Uterus (tissue), 4 donors: Measurements from ENCODE around the gene THSD4. TPM values are rescaled to one million over a fixed set of nuclear protein-coding genes. Genes with fewer than 3 reads are reported as not detected.

Experiments
- DNase-seq, 2 donors: peaks; one replicate each; pipeline ENCODE4 v3.0.0-alpha.2; 2019 to 2020
- H3K27ac ChIP-seq, 2 donors: fragments of 200-600 bp; sonication (generic); 1 replicate in 1 of 2; 2 replicates in 1 of 2; pipeline ENCODE4 v1.5.1; 2016 to 2018
- H3K27me3 ChIP-seq, 2 donors: fragments of 200-600 bp; sonication (generic); one replicate each; pipeline ENCODE4 v1.5.1; 2018 to 2019; ENCODE audit warnings: control low read depth in 1 of 2
- H3K36me3 ChIP-seq, 2 donors: fragments of 200-600 bp; sonication (generic); one replicate each; pipeline ENCODE4 v1.5.1; 2019; ENCODE audit warnings: control low read depth in 1 of 2
- H3K4me1 ChIP-seq, 2 donors: fragments of 200-600 bp; sonication (generic); one replicate each; pipeline ENCODE4 v1.5.1; 2018 to 2019; ENCODE audit warnings: control low read depth in 1 of 2
- H3K4me3 ChIP-seq, 2 donors: fragments of 200-600 bp; sonication (generic); 1 replicate in 1 of 2; 2 replicates in 1 of 2; pipeline ENCODE4 v1.5.1; 2018 to 2019; ENCODE audit warnings: mild to moderate bottlenecking in 1 of 2
- H3K9me3 ChIP-seq, 2 donors: fragments of 200-600 bp; sonication (generic); one replicate each; pipeline ENCODE4 v1.5.1; 2019; ENCODE audit warnings: control low read depth in 1 of 2
- POLR2A ChIP-seq, 2 donors: fragments of 450-650 bp; IDR thresholded peaks; one replicate each; pipeline ENCODE4 v1.6.1; 2016; ENCODE audit warnings: antibody characterized with exemption in 2 of 2, mild to moderate bottlenecking in 1 of 2, moderate library complexity in 1 of 2
- intact Hi-C: fragments of 100-400 bp; cut with DNase I; formaldehyde crosslinking; loops from one replicate; pipeline ENCODE4 v1.15.1; 2023; ENCODE audit warnings: low total_unique reads
- total RNA-seq, 4 donors: library from RNA; depleted of rRNA in 3 of 4; stranded (reverse); fragments of >200 nt in 3 of 4; gene quantifications; one replicate each; pipeline versions ENCODE4 v1.1.0 to v1.2.4, GENCODE V29; 2014 to 2023
- TF ChIP-seq, protein P1 (sequence below), 4 experiments: fragments of 200-600 bp in 2 of 4; fragments of 450-650 bp in 2 of 4; sonication (generic) in 2 of 4; IDR thresholded peaks; one replicate each; pipeline ENCODE4 v1.5.1; 2016 to 2019; ENCODE audit warnings: antibody characterized with exemption in 4 of 4, mild to moderate bottlenecking in 2 of 4, moderate library complexity in 1 of 4
- donor health status: DM: yes; HTN: yes; CAD: no.

THSD4 gene
- total RNA-seq, 4 donors from 2014 or later = 7.1 to 144 (median 35.4) TPM

DNA sequence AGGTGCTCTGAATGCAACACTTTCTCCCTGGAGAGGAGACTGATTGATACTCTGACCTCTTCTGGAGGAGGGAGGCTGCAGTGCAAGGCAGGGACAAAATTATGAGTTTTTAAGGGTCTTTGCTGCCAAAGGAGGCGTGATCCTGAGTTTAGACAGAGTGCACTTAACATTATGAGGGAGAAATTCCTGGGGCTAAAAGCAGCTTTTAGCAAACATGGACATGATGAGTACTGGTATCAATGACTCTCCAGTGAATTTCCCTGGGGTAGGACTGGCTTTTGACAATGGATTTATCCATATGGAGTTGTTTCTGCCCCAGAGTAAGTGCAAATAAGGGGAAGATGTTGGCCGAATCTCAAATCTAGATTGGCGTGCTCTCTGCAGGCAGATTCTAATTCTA is 133.1 kb downstream of the THSD4 start:
- DNase-seq = no peak
- H3K36me3 ChIP-seq = no peaks in the 10 kb centered on the region
- H3K9me3 ChIP-seq = no peaks in the 10 kb centered on the region
- H3K4me1 ChIP-seq = peaks cover 0 to 10% of the 10 kb centered on the region in 2 donors
- TF ChIP-seq, protein P1, sequence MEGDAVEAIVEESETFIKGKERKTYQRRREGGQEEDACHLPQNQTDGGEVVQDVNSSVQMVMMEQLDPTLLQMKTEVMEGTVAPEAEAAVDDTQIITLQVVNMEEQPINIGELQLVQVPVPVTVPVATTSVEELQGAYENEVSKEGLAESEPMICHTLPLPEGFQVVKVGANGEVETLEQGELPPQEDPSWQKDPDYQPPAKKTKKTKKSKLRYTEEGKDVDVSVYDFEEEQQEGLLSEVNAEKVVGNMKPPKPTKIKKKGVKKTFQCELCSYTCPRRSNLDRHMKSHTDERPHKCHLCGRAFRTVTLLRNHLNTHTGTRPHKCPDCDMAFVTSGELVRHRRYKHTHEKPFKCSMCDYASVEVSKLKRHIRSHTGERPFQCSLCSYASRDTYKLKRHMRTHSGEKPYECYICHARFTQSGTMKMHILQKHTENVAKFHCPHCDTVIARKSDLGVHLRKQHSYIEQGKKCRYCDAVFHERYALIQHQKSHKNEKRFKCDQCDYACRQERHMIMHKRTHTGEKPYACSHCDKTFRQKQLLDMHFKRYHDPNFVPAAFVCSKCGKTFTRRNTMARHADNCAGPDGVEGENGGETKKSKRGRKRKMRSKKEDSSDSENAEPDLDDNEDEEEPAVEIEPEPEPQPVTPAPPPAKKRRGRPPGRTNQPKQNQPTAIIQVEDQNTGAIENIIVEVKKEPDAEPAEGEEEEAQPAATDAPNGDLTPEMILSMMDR (IDR thresholded peaks at IDR 0.05) = no peak
- no peak for TF ChIP-seq POLR2A (IDR thresholded peaks at IDR 0.05)
- no peaks in the 10 kb centered on the region for H3K27me3 ChIP-seq
- no peak overlapping the region for H3K27ac ChIP-seq
- intact Hi-C loops = no loop called here
- no peak overlapping the region for H3K4me3 ChIP-seq

DNA sequence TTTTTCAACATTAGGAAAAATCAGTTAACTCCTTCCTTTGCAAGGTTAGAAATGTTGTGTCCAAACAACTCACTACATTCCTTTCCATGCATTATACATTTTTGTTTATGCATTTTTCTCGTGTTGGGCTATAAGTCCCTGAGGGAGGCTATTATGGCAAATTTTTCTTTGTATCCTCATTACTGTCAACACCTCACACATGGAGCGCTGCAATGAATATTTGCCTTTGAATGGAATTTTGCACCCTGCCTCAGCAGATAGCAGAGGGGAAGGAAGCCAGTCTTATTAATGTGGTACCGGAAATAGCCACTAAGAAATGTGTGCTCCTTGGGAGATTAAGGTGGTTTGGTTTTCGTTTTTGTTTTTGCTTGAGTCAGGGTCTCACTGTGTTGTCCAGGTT is 134.7 kb downstream of the THSD4 start:
- no peaks in the 10 kb centered on the region for H3K27me3 ChIP-seq
- no peak for TF ChIP-seq POLR2A (IDR thresholded peaks at IDR 0.05)
- TF ChIP-seq, protein P1 (IDR thresholded peaks at IDR 0.05) = no peak
- no peaks in the 10 kb centered on the region for H3K36me3 ChIP-seq
- intact Hi-C loops = no loop called here
- peaks cover 0 to 10% of the 10 kb centered on the region in 2 donors for H3K4me1 ChIP-seq
- no peaks in the 10 kb centered on the region for H3K9me3 ChIP-seq
- peak overlapping the region in 1 of 2 donors; percentile 78 for H3K27ac ChIP-seq
- no peak overlapping the region for H3K4me3 ChIP-seq
- DNase-seq = no peak

DNA sequence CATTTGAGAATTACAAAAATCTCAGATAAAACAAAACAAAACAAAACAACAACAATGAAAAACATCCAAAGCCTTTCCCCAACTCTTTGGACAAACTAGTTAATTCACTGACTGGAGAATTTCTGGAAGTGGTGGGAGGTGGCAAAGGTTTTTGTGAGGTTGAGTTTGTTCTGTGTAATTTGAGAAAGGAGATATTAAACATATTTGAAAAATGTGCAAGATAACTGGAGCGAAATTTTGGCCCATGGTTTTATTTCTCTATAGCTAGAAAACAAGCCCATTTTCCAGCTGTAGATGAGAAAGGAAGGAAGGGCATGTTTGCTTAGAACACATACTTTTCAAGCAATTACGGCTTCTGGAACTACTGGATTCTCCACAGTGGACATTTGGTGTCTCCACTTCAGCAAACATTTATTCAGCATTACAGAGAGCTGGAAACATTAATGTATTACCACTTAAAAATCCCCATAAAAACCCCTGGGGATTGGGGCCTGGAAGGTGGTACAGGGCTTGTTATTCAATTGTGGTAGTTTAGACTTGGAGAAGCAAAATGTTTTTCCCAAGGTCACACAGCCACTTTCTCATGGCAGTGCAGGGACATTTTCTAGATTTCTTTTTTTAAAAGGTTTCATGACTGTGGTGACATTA is 135.8 kb downstream of the THSD4 start:
- Histone ChIP-seq H3K36me3 (no peaks in the 10 kb centered on the region), H3K27ac (peak overlapping the region; percentile 66 to 78), H3K27me3 (no peaks in the 10 kb centered on the region), H3K4me3 (no peak overlapping the region), H3K4me1 (peaks cover 0 to 10% of the 10 kb centered on the region in 2 donors), H3K9me3 (no peaks in the 10 kb centered on the region)
- no peak for TF ChIP-seq POLR2A (IDR thresholded peaks at IDR 0.05)
- TF ChIP-seq, protein P1 (IDR thresholded peaks at IDR 0.05) = no peak
- intact Hi-C loops = no loop called here
- DNase-seq = no peak

DNA sequence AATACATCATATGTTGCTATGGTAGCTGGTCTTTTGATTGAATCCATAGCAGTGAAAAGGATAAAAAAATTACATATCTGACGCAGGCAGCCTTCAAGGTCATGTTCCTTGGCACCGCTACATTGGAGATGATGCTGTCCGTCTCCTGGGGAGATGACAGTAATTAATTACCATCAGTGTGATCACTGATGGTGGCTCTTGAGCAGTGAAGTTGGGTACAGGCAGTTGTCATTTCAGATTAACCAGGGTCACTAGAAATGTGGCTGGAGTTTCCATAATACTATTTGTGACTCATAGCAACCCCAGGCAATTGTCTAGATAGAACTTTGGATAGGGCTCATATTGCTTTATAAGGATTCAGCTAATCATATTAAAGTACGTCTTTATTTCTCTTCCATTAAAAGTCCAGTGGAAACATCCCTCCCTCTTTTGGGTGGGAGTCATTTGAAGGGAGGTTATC is 136.3 kb downstream of the THSD4 start:
- peak overlapping the region; percentile 66 to 78 for H3K27ac ChIP-seq
- TF ChIP-seq POLR2A (IDR thresholded peaks at IDR 0.05) = no peak
- TF ChIP-seq, protein P1 (IDR thresholded peaks at IDR 0.05) = no peak
- intact Hi-C loops = no loop called here

GRCh38 chr15:71252044-71252739 is 136.9 kb downstream of the THSD4 start:
- peak; percentile 48 to 72 for DNase-seq
- intact Hi-C loops = no loop called here
- no peaks in the 10 kb centered on the region for H3K9me3 ChIP-seq
- H3K4me1 ChIP-seq = peaks cover 0 to 10% of the 10 kb centered on the region in 2 donors
- H3K27me3 ChIP-seq = no peaks in the 10 kb centered on the region
- H3K27ac ChIP-seq = peak overlapping the region; percentile 66 to 78
- no peak overlapping the region for H3K4me3 ChIP-seq
- no peaks in the 10 kb centered on the region for H3K36me3 ChIP-seq
- no peak for TF ChIP-seq POLR2A (IDR thresholded peaks at IDR 0.05)
- TF ChIP-seq, protein P1 (IDR thresholded peaks at IDR 0.05) = peak in 1 of 4 experiments; percentile 3

More for the DNA sequence above, 136.3 kb downstream of the THSD4 start:
- no peak for DNase-seq
- H3K36me3 ChIP-seq = no peaks in the 10 kb centered on the region
- peaks cover 0 to 10% of the 10 kb centered on the region in 2 donors for H3K4me1 ChIP-seq
- no peaks in the 10 kb centered on the region for H3K27me3 ChIP-seq
- no peaks in the 10 kb centered on the region for H3K9me3 ChIP-seq
- H3K4me3 ChIP-seq = no peak overlapping the region
